ENCODE results near the gene MAGEC1. TPM values are rescaled to one million over a fixed set of nuclear protein-coding genes. Genes with fewer than 3 reads are reported as not detected.
"Not testable (repeated sequence)": the region's sequence is repeated elsewhere in the genome, so short reads cannot be mapped to it uniquely, and the experiment has no call there.

MAGEC1 gene
- not detected for total RNA-seq

- H3K27me3 Mint-ChIP-seq: no peaks in the 10 kb centered on the region
- no peak within 1 kb of the TSS for H3K27ac Mint-ChIP-seq
- DNase-seq: no peak
- no peak within 1 kb of the TSS for H3K4me3 Mint-ChIP-seq
- no peaks in the 10 kb centered on the region for H3K36me3 Mint-ChIP-seq
- no peaks in the 10 kb centered on the region for H3K4me1 Mint-ChIP-seq
- no peaks in the 10 kb centered on the region for H3K9me3 Mint-ChIP-seq
These were observed at the start of gene MAGEC1 for GRCh38 chrX:141903400-141904155. TSS of gene MAGEC1 (plus strand) at chrX:141903894. CDS start at chrX:141905073, 1,179 bp downstream.

GRCh38 chrX:141857479-141857878 is 46.2 kb upstream of the MAGEC1 start:
- H3K9me3 Mint-ChIP-seq: peaks cover 2% of the 10 kb centered on the region
- H3K27ac Mint-ChIP-seq: no peak overlapping the region
- DNase-seq: no peak
- H3K36me3 Mint-ChIP-seq: no peaks in the 10 kb centered on the region
- H3K27me3 Mint-ChIP-seq: no peaks in the 10 kb centered on the region
- no peak overlapping the region for H3K4me3 Mint-ChIP-seq
- no peaks in the 10 kb centered on the region for H3K4me1 Mint-ChIP-seq

GRCh38 chrX:141879616-141880015 is 24.1 kb upstream of the MAGEC1 start:
- H3K27me3 Mint-ChIP-seq: no peaks in the 10 kb centered on the region
- no peak overlapping the region for H3K4me3 Mint-ChIP-seq
- no peaks in the 10 kb centered on the region for H3K9me3 Mint-ChIP-seq
- H3K36me3 Mint-ChIP-seq: no peaks in the 10 kb centered on the region
- no peaks in the 10 kb centered on the region for H3K4me1 Mint-ChIP-seq
- H3K27ac Mint-ChIP-seq: no peak overlapping the region
- no peak for DNase-seq

GRCh38 chrX:141888811-141889210 is 14.9 kb upstream of the MAGEC1 start:
- not testable (repeated sequence) for H3K4me3 Mint-ChIP-seq, H3K9me3 Mint-ChIP-seq, H3K27me3 Mint-ChIP-seq, DNase-seq, H3K36me3 Mint-ChIP-seq, H3K27ac Mint-ChIP-seq, H3K4me1 Mint-ChIP-seq

GRCh38 chrX:141894733-141895132 is 9.0 kb upstream of the MAGEC1 start:
- H3K9me3 Mint-ChIP-seq: no peaks in the 10 kb centered on the region
- no peaks in the 10 kb centered on the region for H3K27me3 Mint-ChIP-seq
- H3K27ac Mint-ChIP-seq: no peak overlapping the region
- H3K36me3 Mint-ChIP-seq: no peaks in the 10 kb centered on the region
- DNase-seq: no peak
- no peaks in the 10 kb centered on the region for H3K4me1 Mint-ChIP-seq
- no peak overlapping the region for H3K4me3 Mint-ChIP-seq

- no peak overlapping the region for H3K4me3 Mint-ChIP-seq
- DNase-seq: no peak
- no peaks in the 10 kb centered on the region for H3K4me1 Mint-ChIP-seq
- H3K9me3 Mint-ChIP-seq: no peaks in the 10 kb centered on the region
- no peaks in the 10 kb centered on the region for H3K27me3 Mint-ChIP-seq
- no peaks in the 10 kb centered on the region for H3K36me3 Mint-ChIP-seq
- no peak overlapping the region for H3K27ac Mint-ChIP-seq
These were observed 6.0 kb upstream of the MAGEC1 start for GRCh38 chrX:141897690-141898089.

- H3K36me3 Mint-ChIP-seq: no peaks in the 10 kb centered on the region
- H3K4me1 Mint-ChIP-seq: no peaks in the 10 kb centered on the region
- no peak for DNase-seq
- H3K4me3 Mint-ChIP-seq: no peak overlapping the region
- no peaks in the 10 kb centered on the region for H3K27me3 Mint-ChIP-seq
- no peaks in the 10 kb centered on the region for H3K9me3 Mint-ChIP-seq
- H3K27ac Mint-ChIP-seq: no peak overlapping the region
These were observed 1.3 kb upstream of the MAGEC1 start for GRCh38 chrX:141902366-141902765.

GRCh38 chrX:141904262-141904661 is 568 bp downstream of the MAGEC1 start:
- DNase-seq: no peak
- Mint-ChIP-seq H3K36me3 (no peaks in the 10 kb centered on the region), H3K4me1 (no peaks in the 10 kb centered on the region), H3K27ac (no peak overlapping the region), H3K27me3 (no peaks in the 10 kb centered on the region), H3K9me3 (no peaks in the 10 kb centered on the region), H3K4me3 (no peak overlapping the region)

- no peaks in the 10 kb centered on the region for H3K27me3 Mint-ChIP-seq
- DNase-seq: no peak
- H3K27ac Mint-ChIP-seq: no peak overlapping the region
- no peaks in the 10 kb centered on the region for H3K9me3 Mint-ChIP-seq
- no peaks in the 10 kb centered on the region for H3K36me3 Mint-ChIP-seq
- no peaks in the 10 kb centered on the region for H3K4me1 Mint-ChIP-seq
- no peak overlapping the region for H3K4me3 Mint-ChIP-seq
These were observed 14.1 kb downstream of the MAGEC1 start for GRCh38 chrX:141917801-141918200.

- no peak for DNase-seq
- Mint-ChIP-seq H3K4me1 (no peaks in the 10 kb centered on the region), H3K9me3 (peaks cover 1% of the 10 kb centered on the region), H3K27ac (no peak overlapping the region), H3K4me3 (no peak overlapping the region), H3K36me3 (no peaks in the 10 kb centered on the region), H3K27me3 (no peaks in the 10 kb centered on the region)
These were observed 20.6 kb downstream of the MAGEC1 start for GRCh38 chrX:141924293-141924692.

- H3K4me1 Mint-ChIP-seq: no peaks in the 10 kb centered on the region
- no peak overlapping the region for H3K27ac Mint-ChIP-seq
- H3K4me3 Mint-ChIP-seq: no peak overlapping the region
- H3K27me3 Mint-ChIP-seq: no peaks in the 10 kb centered on the region
- H3K9me3 Mint-ChIP-seq: peaks cover 1% of the 10 kb centered on the region
- no peaks in the 10 kb centered on the region for H3K36me3 Mint-ChIP-seq
- no peak for DNase-seq
These were observed 24.7 kb downstream of the MAGEC1 start for GRCh38 chrX:141928432-141928831.

GRCh38 chrX:141934059-141934641 is 30.5 kb downstream of the MAGEC1 start:
- H3K36me3 Mint-ChIP-seq: no peaks in the 10 kb centered on the region
- no peaks in the 10 kb centered on the region for H3K9me3 Mint-ChIP-seq
- H3K4me1 Mint-ChIP-seq: no peaks in the 10 kb centered on the region
- H3K4me3 Mint-ChIP-seq: no peak overlapping the region
- DNase-seq: no peak
- no peak overlapping the region for H3K27ac Mint-ChIP-seq
- H3K27me3 Mint-ChIP-seq: no peaks in the 10 kb centered on the region

GRCh38 chrX:141935645-141936044 is 32.0 kb downstream of the MAGEC1 start:
- no peak for DNase-seq
- Mint-ChIP-seq H3K9me3 (no peaks in the 10 kb centered on the region), H3K36me3 (no peaks in the 10 kb centered on the region), H3K27ac (no peak overlapping the region), H3K4me3 (no peak overlapping the region), H3K27me3 (no peaks in the 10 kb centered on the region), H3K4me1 (no peaks in the 10 kb centered on the region)

GRCh38 chrX:141936080-141936479 is 32.4 kb downstream of the MAGEC1 start:
- no peaks in the 10 kb centered on the region for H3K9me3 Mint-ChIP-seq
- no peak overlapping the region for H3K27ac Mint-ChIP-seq
- no peak for DNase-seq
- no peaks in the 10 kb centered on the region for H3K27me3 Mint-ChIP-seq
- no peak overlapping the region for H3K4me3 Mint-ChIP-seq
- H3K4me1 Mint-ChIP-seq: no peaks in the 10 kb centered on the region
- no peaks in the 10 kb centered on the region for H3K36me3 Mint-ChIP-seq

GRCh38 chrX:141941234-141941633 is 37.5 kb downstream of the MAGEC1 start:
- Mint-ChIP-seq H3K4me1 (no peaks in the 10 kb centered on the region), H3K27ac (no peak overlapping the region), H3K36me3 (no peaks in the 10 kb centered on the region), H3K4me3 (no peak overlapping the region), H3K9me3 (no peaks in the 10 kb centered on the region), H3K27me3 (no peaks in the 10 kb centered on the region)
- no peak for DNase-seq

GRCh38 chrX:141945426-141945825 is 41.7 kb downstream of the MAGEC1 start:
- Mint-ChIP-seq H3K9me3 (peaks cover 2% of the 10 kb centered on the region), H3K27ac (no peak overlapping the region), H3K27me3 (no peaks in the 10 kb centered on the region), H3K4me3 (no peak overlapping the region), H3K36me3 (no peaks in the 10 kb centered on the region), H3K4me1 (no peaks in the 10 kb centered on the region)
- DNase-seq: no peak

Data from activated naive CD8-positive, alpha-beta T cell treated with anti-CD3 and anti-CD28 coated beads for 36 hours (primary cell).